ENCODE results near the gene TINAG. TPM values are rescaled to one million over a fixed set of nuclear protein-coding genes. Genes with fewer than 3 reads are reported as not detected.
A peak's percentile ranks its signal among the peaks of the same experiment; 100 is the strongest.

The TINAG gene
- polyA plus RNA-seq, 1 donor, result not detected

DNA sequence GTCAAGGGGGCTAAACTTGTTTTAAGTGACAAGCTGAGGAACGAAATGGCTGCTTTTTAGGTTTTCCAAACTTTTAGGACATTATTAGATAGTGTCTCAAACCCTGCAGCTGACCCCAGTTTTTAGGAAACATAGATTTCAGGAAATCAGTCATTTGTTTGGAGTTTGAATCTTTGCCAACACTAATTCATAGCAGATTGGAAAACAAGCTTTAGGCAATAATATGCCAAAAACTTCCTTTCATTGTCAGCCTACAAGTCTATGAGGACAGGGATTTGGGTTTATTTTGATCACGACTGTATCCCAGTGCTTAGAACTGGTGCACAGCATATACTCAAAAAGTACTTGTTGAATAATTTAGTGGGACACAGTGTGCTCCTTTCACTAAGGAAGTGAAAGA lies 123.2 kb downstream of the TINAG start:
- DNase-seq, result peak; percentile 46

Other genes starting within 250 kb of the TINAG start
- 80.6 TPM for gene MLIP, start 197.0 kb upstream of the TINAG start, polyA plus RNA-seq (ENCODE audit: insufficient read length)